HG02970 (cell line): Measurements from ENCODE around the gene SLC25A30.
"Not testable (repeated sequence)": the region's sequence is repeated elsewhere in the genome, so short reads cannot be mapped to it uniquely, and the experiment has no call there.

ENCODE experiments used
- ATAC-seq: cut with Tn5 transposase; IDR thresholded peaks from one replicate; pipeline ENCODE4 v1.9.1; 2021; ENCODE audit warnings: mild to moderate bottlenecking, moderate library complexity, moderate number of reproducible peaks; ENCODE audit not compliant: unreplicated experiment, low FRiP score

SLC25A30 gene

DNA sequence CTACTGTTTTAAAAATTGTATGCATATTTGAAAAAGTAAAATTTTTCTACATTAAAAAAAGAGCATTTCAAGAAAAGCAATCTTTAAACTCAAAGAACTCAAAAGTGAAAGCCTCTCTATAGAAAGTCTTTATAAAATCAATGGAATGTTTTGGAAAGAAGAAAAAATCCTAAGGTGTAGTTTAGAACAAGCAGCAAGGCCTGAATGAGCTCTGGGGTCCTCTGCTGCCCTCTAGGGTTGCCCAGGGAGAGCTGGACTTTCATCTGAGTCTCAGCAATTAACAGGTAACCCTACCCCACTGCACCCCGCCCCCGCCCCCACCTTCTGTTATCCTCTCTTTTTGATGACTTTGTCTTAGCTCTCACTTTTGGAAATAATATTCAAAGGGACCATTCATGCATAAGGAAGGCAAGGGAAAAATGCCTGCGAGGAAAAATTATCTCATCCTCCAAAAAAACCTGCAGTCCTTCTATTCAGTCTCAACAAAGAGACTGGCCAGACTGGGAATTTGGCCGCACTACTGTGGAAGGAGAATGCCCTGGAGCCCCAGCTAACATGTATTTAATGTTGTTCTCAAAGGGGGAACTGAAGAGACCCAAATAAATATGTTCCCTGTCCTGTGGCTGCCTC, 24.1 kb downstream of the SLC25A30 start:
- ATAC-seq: no peak

DNA sequence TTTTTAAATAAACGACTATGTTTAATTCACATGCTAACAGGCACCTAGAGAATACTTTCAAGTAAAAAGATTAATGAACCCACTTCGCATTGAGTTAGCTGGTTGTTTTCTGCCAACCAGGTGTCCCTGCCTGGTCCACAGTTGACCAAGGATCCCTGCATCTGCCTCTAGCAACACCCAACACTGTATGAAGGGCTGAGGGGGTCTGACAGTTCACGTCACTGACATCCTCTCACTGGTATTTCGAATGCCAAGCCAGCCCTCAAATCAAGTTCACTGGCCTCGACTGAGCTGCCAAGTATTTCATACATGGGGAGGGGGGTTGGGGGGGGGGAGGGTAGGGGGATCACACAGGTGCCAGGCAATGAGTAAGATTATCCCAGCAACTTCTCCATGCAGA, 25.4 kb downstream of the SLC25A30 start:
- no peak for ATAC-seq

DNA sequence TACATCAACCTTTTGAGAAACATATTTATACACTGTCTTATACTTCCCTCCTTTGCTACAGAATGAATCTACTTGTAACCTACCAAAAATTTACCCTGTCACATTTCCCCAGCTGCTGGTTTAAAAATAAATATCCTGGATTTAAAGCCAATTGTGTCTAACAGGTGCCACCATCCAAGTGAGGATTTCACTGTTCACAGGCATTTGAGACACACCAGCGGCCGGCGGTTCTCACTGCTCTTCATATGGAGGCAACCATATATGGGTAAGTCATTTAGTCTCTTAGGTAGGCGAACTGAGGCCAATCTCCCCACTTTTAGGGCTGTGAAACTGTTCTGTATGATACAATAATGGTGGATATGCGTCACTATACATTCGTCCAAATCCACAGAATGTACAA, 26.2 kb downstream of the SLC25A30 start:
- no peak for ATAC-seq

DNA sequence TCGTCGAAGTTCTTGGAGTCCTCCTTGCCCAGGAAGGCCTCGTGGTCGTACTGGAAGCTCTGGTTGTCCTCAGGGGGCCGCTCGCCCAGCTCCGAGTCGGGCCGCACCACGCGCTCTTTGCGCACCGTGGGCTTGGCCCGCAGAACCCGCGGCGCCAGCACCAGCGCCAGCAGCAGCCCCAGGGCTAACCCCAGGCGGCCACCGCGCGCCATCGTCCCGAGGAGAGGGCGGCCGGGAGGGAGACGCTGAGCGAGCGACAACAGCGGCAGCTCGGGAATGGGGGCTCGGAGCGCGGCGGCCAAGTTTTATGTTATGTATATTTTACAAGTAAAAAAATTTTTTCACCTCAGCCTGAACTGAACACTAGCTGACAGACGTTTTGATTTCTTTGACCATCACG, 27.0 kb downstream of the SLC25A30 start:
- not testable (repeated sequence) for ATAC-seq

DNA sequence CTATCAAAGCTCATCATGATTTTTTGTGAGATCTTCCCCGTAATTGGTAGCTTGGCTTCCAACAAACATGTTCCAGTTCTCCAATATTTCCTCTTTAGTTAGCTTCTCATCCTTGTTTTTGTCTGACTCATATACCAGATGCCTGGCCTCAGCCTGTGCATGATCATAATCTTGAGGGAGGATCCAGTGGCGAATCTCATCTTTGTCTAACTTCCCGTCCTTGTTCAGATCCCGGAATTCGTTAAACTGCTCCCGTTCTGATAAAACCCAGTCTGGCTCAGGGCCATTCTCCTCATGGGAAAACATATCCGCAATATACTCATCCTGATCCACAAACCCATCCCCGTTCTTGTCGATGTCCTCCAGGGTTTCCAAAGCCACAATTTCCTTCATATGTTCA, 27.8 kb downstream of the SLC25A30 start:
- ATAC-seq: not testable (repeated sequence)

DNA sequence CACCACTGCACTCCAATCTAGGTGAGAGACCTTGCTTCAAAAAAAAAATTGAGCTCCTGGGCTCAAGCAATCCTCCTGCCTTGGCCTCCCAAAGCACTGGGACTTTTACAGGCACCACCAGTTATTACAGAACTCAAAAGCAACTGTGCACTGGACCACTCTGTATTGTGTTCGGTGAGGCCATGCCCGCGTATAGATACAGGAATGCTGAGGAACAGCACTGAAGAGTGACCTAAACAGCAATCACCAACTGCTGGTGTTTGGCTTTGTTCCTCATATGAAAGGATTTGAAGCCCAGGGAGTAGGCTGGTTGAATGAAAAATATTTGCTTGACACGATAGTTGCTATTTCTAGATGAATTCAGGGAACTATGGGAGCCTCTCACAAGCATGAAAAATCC, 29.5 kb downstream of the SLC25A30 start:
- no peak for ATAC-seq

DNA sequence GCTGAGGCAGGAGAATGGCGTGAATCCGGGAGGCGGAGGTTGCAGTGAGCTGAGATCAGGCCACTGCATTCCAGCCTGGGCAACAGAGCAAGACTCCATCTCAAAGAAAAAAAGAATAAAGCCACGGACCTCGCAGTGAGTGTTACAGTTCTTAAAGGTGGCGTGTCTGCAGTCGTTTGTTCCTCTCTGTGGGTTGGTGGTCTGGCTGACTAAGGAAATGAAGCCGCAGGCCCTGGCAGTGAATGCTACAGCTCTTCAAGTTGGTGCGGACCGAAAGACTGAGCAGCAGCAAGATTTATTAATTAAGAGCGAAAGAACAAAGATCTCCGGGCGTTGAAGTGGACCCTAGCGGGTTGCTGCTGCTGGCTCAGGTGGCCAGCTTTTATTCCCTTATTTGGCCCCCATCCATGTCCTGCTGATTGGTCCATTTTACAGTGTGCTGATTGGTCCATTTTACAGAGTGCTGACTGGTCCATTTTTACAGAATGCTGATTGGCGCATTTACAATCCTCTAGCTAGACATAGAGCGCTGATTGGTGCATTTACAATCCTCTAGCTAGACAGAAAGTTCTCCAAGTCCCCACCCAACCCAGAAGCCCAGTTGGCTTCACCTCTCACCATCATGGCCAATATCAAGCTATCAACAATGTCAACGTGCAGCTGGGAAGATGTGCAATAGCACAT, 31.1 kb downstream of the SLC25A30 start:
- not testable (repeated sequence) for ATAC-seq

DNA sequence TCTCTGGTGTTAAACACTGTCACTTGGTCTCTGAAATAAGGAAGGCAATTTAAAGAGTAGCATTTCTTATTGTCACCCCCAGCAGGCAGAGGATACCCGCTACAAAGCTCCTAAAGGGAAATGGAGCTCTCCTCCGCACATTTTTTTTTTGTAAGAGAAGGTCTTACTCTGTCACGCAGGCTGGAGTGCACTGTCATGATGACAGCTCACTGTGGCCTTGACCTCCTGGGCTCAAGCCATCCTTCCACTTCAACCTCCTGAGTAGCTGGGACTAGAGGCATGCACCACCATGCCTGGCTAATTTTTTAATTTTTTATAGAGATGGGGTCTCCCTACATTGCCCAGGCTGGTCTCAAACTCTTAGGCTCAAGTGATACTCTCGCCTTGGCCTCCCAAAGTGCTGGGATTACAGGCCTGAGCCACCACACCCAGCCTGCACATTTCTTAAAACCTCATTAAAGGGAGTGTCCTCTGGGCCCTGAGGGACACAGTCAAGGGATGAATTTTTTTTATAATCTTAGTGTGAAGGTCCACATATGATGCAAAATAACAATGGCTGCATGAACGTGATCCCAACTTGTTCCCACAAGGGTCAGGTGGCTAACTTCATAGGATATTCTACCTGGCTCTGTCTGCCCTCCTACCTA, 32.1 kb downstream of the SLC25A30 start:
- no peak for ATAC-seq

DNA sequence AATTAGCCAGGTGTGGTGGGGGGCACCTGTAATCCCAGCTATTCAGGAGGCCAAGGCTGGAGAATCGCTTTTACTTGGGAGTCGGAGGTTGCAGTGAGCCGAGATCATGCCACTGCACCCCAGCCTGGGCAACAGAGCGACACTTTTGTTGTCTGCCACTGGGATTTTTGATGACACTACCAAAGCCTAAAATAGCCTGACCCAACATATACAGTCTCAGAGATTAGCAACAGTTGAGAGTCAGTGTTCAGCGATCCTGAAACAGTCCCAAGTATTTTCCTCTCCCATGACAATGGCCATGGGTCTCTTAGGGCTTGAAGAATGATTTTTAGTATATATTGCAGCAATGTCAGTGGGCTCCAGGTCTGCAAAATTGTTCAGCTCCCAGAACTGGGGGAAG, 32.9 kb downstream of the SLC25A30 start:
- no peak for ATAC-seq

DNA sequence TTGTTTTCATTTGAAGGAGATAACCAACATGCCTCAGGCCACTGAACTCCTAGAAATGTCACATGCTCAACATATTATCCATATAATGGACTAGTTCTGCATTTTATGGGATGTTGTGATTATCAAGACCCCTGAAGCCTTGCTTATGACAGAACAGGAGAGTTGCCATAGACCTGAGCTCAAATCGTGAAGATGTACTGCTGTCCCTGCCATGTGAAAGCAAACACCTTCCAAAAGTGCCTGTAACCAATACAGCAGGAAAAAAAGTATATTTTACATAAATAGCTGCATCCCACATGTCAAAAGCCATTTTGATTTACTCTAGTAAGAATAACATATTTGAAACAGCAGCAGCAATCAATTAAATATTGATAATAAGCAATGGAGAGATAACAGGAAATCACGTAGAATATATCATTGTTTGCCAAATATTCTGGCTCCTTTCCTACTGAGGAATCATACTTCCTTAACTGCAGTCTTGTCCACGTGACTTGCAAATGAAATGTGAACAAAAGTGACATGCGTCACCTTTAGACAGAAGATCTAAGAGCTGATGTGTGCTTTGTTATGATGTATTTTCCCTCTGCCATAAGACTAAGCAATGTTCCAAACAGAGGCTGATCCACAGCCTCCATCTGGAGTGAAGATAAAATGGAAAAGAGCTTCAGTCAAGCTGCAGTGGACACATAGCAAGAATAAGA, 33.5 kb downstream of the SLC25A30 start:
- ATAC-seq: no peak

DNA sequence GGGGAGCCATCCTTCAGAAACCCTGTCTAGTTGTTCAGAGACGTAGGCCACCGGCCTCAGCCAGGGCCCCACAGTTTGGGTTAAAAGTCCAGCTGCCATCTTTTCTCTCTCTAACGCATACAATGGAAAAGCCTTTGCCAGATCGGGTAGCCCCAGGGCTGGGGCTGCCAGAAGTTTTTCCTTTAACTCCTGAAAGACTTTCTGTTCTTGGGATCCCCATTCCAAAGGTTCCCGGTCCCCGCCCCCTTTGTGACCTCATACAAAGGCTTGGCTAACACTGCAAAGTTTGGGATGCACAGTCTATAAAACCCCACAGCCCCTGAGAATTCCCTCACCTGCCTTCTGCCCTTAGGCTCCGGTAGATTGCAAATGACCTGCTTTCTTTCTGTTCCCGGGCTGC, 35.4 kb downstream of the SLC25A30 start:
- ATAC-seq: not testable (repeated sequence)

DNA sequence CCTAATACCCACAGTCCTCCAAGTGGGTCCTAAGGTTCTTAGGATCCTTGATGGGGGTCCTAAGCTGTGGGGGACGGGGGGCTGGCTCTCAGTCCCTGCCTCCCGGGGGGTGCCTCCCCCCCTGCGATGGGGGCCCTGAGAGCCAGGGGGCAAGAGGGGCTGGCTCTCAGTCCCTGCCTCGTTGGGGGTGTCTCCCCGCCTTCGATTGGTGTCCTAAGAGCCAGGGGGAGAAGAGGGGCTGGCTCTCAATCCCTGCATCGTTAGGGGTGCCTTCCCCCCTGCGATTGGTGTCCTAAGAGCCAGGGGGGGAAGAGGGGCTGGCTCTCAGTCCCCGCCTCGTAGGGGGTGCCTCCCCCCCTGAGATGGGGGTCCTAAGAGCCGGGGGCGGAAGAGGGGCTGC, 37.0 kb downstream of the SLC25A30 start:
- no peak for ATAC-seq

DNA sequence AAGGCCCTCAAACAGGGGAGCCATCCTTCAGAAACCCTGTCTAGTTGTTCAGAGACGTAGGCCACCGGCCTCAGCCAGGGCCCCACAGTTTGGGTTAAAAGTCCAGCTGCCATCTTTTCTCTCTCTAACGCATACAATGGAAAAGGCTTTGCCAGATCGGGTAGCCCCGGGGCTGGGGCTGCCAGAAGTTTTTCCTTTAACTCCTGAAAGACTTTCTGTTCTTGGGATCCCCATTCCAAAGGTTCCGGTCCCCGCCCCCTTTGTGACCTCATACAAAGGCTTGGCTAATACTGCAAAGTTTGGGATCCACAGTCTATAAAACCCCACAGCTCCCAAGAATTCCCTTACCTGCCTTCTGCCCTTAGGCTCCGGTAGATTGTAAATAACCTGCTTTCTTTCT, 37.5 kb downstream of the SLC25A30 start:
- not testable (repeated sequence) for ATAC-seq

DNA sequence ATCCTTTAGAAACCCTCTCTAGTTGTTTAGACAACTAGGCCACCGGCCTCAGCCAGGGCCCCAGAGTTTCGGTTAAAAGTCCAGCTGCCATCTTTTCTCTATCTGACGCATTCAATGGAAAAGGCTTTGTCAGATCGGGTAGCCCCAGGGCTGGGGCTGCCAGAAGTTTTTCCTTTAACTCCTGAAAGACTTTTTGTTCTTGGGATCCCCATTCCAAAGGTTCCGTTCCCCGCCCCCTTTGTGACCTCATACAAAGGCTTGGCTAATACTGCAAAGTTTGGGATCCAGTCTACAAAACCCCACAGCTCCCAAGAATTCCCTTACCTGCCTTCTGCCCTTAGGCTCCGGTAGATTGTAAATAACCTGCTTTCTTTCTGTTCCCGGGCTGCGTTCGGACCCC, 38.7 kb downstream of the SLC25A30 start:
- ATAC-seq: not testable (repeated sequence)

DNA sequence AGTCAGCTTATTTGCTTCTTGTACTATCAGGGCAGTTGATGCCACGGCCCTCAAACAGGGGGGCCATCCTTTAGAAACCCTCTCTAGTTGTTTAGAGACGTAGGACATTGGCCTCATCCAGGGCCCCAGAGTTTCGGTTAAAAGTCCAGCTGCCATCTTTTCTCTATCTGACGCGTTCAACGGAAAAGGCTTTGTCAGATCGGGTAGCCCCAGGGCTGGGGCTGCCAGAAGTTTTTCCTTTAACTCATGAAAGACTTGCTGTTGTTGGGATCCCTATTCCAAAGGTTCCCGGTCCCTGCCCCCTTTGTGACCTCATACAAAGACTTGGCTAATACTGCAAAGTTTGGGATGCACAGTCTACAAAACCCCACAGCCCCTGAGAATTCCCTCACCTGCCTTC, 39.4 kb downstream of the SLC25A30 start:
- not testable (repeated sequence) for ATAC-seq

DNA sequence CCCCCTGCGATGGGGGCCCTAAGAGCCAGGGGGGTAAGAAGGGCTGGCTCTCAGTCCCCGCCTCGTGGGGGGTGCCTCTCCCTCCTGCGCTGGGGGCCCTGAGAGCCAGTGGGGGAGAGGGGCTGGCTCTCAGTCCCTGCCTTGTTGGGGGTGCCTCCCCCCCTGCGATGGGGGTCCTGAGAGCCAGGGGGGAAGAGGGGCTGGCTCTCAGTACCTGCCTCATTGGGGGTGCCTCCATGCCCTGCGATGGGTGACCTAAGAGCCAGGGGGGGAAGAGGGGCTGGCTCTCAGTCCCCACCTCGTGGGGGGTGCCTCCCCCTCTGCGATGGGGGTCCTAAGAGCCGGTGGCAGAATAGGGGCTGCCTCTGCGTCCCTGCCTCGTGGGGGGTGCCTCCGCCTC, 40.9 kb downstream of the SLC25A30 start:
- not testable (repeated sequence) for ATAC-seq

DNA sequence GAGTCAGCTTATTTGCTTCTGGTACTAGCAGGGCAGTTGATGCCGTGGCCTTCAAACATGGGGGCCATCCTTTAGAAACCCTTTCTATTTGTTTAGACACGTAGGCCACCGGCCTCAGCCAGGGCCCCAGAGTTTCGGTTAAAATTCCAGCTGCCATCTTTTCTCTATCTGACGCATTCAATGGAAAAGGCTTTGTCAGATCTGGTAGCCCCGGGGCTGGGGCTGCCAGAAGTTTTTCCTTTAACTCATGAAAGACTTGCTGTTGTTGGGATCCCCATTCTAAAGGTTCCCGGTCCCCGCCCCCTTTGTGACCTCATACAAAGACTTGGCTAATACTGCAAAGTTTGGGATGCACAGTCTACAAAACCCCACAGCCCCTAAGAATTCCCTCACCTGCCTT, 41.5 kb downstream of the SLC25A30 start:
- not testable (repeated sequence) for ATAC-seq

DNA sequence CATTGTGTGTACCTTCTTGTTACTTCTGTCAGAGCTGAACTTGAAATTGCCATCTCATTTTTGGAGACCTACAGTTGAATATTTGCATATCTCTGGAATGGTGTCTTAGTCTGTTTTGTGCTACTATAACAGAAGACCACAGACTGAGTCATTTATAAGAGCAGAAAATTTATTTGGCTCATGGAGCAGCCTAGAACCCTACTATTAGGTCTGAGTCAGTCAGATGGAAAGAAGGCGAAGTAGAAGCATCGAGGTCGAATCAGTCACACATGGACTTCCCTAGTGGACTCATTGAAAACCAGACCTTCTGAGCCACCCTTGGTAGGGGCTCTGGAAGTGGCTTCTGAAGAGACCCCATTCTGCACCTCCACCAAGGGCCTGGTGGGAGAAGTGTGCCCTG, 43.3 kb downstream of the SLC25A30 start:
- no peak for ATAC-seq

DNA sequence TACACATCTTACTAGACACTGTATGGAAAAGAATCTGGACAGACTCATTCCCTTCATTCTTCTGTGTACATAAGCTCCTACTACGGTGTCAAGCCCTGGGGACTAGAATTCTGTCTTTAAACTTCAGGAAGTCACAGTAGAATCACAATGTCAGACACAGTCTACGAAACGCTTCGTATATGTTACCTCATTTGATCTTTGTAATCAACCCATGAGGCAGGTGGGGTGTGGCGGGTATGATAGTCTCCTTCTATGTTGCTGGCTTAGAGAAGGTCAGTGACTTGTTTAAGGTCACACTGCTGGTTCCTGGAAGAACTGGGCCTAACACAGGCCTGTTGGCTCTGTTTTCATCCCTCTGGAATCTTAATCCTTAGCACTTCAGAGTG, 45.0 kb downstream of the SLC25A30 start:
- ATAC-seq: no peak

DNA sequence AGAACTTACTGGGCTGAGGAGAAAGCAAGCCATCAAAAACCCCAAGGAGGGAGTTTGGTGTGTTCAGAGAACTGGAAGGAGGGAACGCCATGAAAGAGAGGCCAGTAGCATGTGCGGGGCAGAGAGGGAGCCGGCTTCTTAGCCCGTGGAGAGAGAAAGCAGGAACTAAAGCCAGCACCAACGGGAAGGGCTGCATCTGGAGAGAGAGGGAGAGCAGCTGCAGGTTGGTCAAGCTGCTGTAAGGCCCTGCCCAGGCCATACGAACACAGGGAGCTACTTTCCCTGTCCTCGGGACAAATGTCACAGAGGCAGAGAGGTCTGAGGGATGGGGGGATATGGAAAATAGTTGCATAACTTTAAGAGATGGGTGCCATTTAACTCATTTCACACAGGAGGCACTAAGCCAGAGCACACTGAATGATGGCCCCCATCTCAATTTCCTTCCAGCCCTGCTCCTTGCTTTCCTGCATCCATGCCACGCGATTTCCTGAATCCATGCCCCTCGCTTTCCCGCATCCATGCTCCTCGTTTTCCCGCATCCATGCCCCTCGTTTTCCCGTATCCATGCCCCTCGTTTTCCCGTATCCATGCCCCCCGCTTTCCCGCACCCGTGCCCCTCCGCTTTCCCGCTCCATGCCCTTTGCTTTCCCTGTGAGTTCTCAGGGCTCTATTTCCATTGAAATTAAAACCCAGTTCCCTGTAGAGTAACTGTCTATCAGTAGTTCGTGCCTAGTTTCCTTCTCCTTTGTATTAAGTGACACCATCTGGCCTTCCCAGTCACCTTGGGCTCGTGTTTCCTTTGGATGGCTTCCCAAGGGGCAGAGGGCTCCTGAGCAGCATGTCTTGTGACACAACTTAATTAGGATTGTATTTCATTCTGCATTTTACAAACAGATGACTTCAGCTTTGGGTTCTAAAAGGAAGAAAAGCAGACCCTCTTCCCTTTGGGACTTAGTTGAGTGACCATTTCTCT, 45.7 kb downstream of the SLC25A30 start:
- no peak for ATAC-seq
